ENCODE results near the gene SESN1.
"Not testable (repeated sequence)": the region's sequence is repeated elsewhere in the genome, so short reads cannot be mapped to it uniquely, and the experiment has no call there.

Gene SESN1

DNA sequence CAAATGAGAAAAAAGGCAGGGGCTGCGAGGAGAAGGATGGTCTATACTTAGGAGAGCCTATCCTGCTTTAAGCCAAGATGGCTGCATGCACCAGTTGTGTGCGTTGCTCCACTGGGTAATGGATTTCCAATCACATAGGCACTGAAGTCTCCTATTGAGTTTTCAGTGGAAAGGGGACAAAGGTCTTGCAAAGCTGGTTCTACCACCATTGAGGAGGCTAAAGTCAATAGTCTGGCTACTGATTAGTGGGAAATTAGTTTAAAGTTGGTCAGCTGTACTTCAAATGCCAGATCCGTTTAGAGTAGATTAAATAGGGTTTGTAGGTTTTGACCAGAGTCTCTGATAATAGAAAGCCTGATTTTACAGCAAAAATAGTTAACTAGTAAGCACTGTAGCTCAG is 104.9 kb downstream of the SESN1 start:
- no peaks in the 10 kb centered on the region for H3K9me3 ChIP-seq (ENCODE audit: low read depth, low read length)
- H3K4me3 ChIP-seq, result no peak overlapping the region
- TF ChIP-seq POLR2AphosphoS5 (IDR thresholded peaks at IDR 0.05; ENCODE audit: borderline replicate concordance, low read depth, low read length), result no peak
- no peak for TF ChIP-seq FOXP2 (optimal IDR thresholded peaks at IDR 0.05; ENCODE audit: control extremely low read depth, extremely low read length, insufficient read depth)
- TF ChIP-seq EZH2 (IDR thresholded peaks at IDR 0.05), result no peak
- no peak overlapping the region for H3K9ac ChIP-seq (ENCODE audit: insufficient read length)
- no peak for DNase-seq (ENCODE audit: low read depth, low spot score)
- H3K36me3 ChIP-seq (ENCODE audit: insufficient read depth, low read length), result 0 out of 2 replicates have a peak, but pooled peaks cover 10% of the 10 kb centered on the region
- H3K27ac ChIP-seq, result no peak overlapping the region

DNA sequence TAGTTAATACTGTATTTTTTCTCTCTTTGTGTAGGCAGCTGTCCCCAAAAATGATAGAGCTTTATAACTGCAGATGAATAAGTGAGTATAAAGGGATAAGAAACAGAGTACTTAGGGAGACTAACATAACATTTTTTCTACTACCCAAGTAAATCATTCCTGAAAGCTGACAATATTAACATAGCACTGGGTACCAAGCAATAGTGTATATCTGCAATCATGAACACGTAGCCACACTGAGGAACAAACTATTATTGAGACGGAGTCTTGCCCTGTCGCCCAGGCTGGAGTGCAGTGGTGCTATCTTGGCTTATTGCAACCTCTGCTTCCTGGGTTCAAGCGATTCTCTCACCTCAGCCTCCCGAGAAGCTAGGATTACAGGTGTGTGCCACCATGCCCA is 105.9 kb downstream of the SESN1 start:
- Histone ChIP-seq H3K36me3 (ENCODE audit: insufficient read depth, low read length) (0 out of 2 replicates have a peak, but pooled peaks cover 10% of the 10 kb centered on the region), H3K27ac (no peak overlapping the region), H3K9ac (ENCODE audit: insufficient read length) (no peak overlapping the region), H3K9me3 (ENCODE audit: low read depth, low read length) (no peaks in the 10 kb centered on the region), H3K4me3 (no peak overlapping the region)
- TF ChIP-seq EZH2 (IDR thresholded peaks at IDR 0.05) (no peak), FOXP2 (optimal IDR thresholded peaks at IDR 0.05; ENCODE audit: control extremely low read depth, extremely low read length, insufficient read depth) (no peak), POLR2AphosphoS5 (IDR thresholded peaks at IDR 0.05; ENCODE audit: borderline replicate concordance, low read depth, low read length) (no peak)
- no peak for DNase-seq (ENCODE audit: low read depth, low spot score)

DNA sequence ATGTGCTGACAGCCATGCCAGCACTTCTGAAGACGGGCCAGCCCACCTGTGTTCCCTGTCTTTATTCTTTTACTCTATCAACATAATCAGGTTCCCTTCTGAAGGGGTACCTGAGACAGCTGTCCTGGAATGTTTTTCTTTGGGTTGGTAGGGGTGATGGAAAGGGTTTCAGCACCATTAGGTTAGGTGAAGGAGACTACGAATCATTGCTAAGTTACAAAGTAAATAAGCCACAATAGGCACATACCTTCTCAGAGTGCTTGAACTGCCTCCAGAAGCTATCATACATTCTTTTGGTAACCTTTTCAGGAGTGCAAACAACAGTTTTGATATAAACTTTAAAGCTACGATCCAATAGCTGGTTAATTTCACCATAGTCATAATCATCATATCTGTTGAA is 106.3 kb downstream of the SESN1 start:
- Histone ChIP-seq H3K27ac (no peak overlapping the region), H3K9me3 (ENCODE audit: low read depth, low read length) (no peaks in the 10 kb centered on the region), H3K4me3 (no peak overlapping the region), H3K9ac (ENCODE audit: insufficient read length) (no peak overlapping the region), H3K36me3 (ENCODE audit: insufficient read depth, low read length) (0 out of 2 replicates have a peak, but pooled peaks cover 10% of the 10 kb centered on the region)
- no peak for TF ChIP-seq EZH2 (IDR thresholded peaks at IDR 0.05)
- no peak for DNase-seq (ENCODE audit: low read depth, low spot score)

DNA sequence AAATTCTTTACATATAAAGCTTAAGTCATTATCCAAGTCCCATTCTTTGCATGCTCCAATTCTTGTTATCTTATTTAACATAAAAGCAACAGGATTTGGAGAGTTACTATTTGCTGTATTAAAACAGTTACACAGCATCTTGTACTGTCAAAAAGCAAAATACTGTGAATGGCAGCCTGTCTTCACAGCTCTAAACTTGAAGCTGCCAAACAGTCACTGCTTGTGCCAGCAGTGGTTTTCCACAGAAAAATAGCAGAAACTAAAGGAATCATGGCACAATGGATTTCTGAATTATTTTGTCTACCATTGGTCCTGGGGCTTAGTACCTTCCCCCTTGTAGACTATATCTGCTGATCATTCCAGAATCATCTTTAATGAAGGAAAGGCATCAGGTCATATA is 107.5 kb downstream of the SESN1 start:
- no peak overlapping the region for H3K27ac ChIP-seq
- no peak overlapping the region for H3K4me3 ChIP-seq
- no peak overlapping the region for H3K9ac ChIP-seq (ENCODE audit: insufficient read length)
- 0 out of 2 replicates have a peak, but pooled peaks cover 10% of the 10 kb centered on the region for H3K36me3 ChIP-seq (ENCODE audit: insufficient read depth, low read length)
- DNase-seq (ENCODE audit: low read depth, low spot score), result no peak
- TF ChIP-seq EZH2 (IDR thresholded peaks at IDR 0.05) (no peak), FOXP2 (optimal IDR thresholded peaks at IDR 0.05; ENCODE audit: control extremely low read depth, extremely low read length, insufficient read depth) (no peak), POLR2AphosphoS5 (IDR thresholded peaks at IDR 0.05; ENCODE audit: borderline replicate concordance, low read depth, low read length) (no peak)
- no peaks in the 10 kb centered on the region for H3K9me3 ChIP-seq (ENCODE audit: low read depth, low read length)

DNA sequence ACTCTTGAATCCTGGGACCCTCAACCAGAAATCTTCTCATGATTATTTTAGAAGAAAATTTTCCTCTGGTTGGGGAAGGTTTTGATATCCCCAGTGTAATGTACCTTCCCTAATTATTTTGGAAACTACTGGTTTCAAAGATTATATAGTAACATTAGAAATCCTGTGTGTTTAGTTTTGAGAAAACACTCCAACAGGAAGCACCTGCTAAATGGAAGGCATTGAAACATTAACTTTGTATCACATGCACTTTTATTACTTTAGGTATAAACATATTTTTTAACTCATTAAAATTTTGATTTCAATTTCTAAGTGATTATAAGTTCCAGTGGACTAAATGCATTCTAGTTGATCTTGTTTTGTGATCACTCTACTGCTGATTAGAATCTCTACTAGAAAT is 109.3 kb downstream of the SESN1 start:
- no peak overlapping the region for H3K9ac ChIP-seq (ENCODE audit: insufficient read length)
- TF ChIP-seq FOXP2 (optimal IDR thresholded peaks at IDR 0.05; ENCODE audit: control extremely low read depth, extremely low read length, insufficient read depth) (no peak), POLR2AphosphoS5 (IDR thresholded peaks at IDR 0.05; ENCODE audit: borderline replicate concordance, low read depth, low read length) (no peak), EZH2 (IDR thresholded peaks at IDR 0.05) (no peak)
- H3K27ac ChIP-seq, result no peak overlapping the region
- H3K9me3 ChIP-seq (ENCODE audit: low read depth, low read length), result no peaks in the 10 kb centered on the region
- H3K4me3 ChIP-seq, result no peak overlapping the region
- H3K36me3 ChIP-seq (ENCODE audit: insufficient read depth, low read length), result 0 out of 2 replicates have a peak, but pooled peaks cover 7% of the 10 kb centered on the region
- DNase-seq (ENCODE audit: low read depth, low spot score), result no peak

DNA sequence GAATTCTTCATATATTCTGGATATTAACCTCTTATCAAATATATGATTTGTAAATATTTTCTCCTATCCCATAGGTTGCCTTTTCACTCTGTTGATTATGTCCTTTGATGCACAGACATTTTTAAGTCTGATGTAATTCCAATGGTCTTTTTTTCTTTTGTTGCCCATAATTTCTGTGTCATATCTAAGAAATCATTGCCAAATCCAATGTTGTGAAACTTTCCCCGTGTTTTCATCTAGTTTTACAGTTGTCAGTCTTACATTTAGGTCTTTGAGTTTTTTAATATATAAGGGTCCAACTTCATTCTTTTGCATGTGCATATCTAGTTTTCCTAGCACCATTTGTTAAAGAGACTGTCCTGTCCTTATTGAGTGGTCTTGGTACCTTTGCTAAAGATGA is 111.5 kb downstream of the SESN1 start:
- DNase-seq (ENCODE audit: low read depth, low spot score), result no peak
- no peaks in the 10 kb centered on the region for H3K36me3 ChIP-seq (ENCODE audit: insufficient read depth, low read length)
- no peaks in the 10 kb centered on the region for H3K9me3 ChIP-seq (ENCODE audit: low read depth, low read length)
- no peak overlapping the region for H3K9ac ChIP-seq (ENCODE audit: insufficient read length)
- H3K27ac ChIP-seq, result no peak overlapping the region
- TF ChIP-seq FOXP2 (optimal IDR thresholded peaks at IDR 0.05; ENCODE audit: control extremely low read depth, extremely low read length, insufficient read depth) (no peak), EZH2 (IDR thresholded peaks at IDR 0.05) (no peak), POLR2AphosphoS5 (IDR thresholded peaks at IDR 0.05; ENCODE audit: borderline replicate concordance, low read depth, low read length) (no peak)
- H3K4me3 ChIP-seq, result no peak overlapping the region

DNA sequence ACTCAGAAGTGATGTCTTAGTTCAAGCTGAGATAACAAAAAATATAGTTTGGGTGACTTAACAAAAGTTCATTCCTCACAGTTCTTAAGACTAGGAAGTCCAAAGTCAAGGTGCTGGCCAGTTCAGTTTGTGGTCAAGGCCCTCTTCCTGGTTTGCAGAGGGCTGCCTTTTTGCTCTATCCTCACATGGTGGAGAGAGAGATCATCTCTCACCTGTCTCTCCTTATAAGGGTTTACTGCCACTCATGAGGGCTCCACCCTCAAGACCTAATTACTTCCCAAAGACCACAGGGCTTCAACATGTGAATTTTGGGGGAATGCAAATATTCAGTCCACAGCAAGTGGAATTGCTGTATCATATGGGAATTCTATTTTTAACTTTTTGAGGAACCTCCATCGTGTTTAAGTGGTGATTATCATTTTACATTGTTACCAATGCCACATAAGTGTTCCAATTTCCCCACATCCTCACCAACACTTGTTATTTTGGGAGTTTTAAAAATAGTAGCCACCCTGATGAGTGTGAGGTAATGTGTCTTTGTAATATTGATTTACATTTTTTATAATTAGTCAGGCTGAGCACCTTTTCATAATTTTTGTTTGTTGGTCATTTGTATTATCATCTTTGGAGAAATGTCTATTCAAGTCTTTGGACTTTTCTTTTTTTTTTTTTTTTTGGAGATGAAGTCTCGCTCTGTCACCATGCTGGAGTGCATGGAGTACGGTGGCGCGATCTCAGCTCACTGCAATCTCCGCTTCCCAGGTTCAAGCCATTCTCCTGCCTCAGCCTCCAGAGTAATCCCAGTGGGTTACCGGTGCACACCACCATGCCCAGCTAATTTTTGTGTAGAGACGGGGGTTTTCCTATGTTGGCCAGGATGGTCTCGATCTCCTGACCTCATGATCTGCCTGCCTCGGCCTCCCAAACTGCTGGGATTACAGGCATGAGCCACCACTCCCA is 112.2 kb downstream of the SESN1 start:
- H3K4me3 ChIP-seq, result no peak overlapping the region
- no peak overlapping the region for H3K9ac ChIP-seq (ENCODE audit: insufficient read length)
- H3K27ac ChIP-seq, result no peak overlapping the region
- no peaks in the 10 kb centered on the region for H3K9me3 ChIP-seq (ENCODE audit: low read depth, low read length)
- DNase-seq (ENCODE audit: low read depth, low spot score), result no peak
- TF ChIP-seq POLR2AphosphoS5 (IDR thresholded peaks at IDR 0.05; ENCODE audit: borderline replicate concordance, low read depth, low read length) (no peak), FOXP2 (optimal IDR thresholded peaks at IDR 0.05; ENCODE audit: control extremely low read depth, extremely low read length, insufficient read depth) (no peak), EZH2 (IDR thresholded peaks at IDR 0.05) (no peak)
- no peaks in the 10 kb centered on the region for H3K36me3 ChIP-seq (ENCODE audit: insufficient read depth, low read length)

DNA sequence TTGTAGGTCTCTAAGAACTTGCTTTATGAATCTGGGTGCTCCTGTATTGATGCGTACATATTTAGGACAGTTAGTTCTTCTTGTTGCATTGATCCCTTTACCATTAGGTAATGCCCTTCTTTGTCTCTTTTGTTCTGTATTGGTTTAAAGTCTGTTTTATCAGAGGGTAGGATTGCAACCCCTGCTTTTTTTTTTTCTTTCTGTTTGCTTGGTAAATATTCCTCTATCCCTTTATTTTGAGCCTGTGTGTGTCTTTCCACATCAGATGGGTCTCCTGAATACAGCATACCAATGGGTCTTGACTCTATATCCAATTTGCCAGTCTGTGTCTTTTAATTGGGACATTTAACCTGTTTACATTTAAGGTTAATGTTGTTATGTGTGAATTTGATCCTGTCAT is 116.0 kb downstream of the SESN1 start:
- not testable (repeated sequence) for DNase-seq (ENCODE audit: low read depth, low spot score); H3K27ac ChIP-seq; H3K9me3 ChIP-seq (ENCODE audit: low read depth, low read length); H3K9ac ChIP-seq (ENCODE audit: insufficient read length); H3K4me3 ChIP-seq; H3K36me3 ChIP-seq (ENCODE audit: insufficient read depth, low read length)

DNA sequence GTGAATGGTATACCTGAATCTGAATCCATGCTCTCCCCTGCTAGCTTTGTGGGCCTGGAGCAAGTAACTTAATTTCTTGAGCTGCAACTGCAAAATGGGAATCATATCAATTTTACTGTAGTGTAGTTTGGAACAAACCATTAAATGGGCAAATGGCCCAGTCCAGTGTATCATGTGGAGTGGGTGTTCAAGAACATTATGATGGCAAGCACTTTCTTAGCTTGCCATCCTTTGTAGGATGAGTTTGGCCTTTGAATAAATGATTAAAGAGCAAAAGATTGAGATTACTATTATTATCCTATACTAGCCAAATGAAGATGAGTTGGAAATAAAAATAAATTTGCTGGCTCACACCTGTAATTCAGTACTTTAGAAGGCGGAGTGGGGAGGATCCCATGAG is 120.4 kb downstream of the SESN1 start:
- H3K36me3 ChIP-seq (ENCODE audit: insufficient read depth, low read length), result no peaks in the 10 kb centered on the region
- H3K27ac ChIP-seq, result no peak overlapping the region

More for the DNA sequence above, 120.4 kb downstream of the SESN1 start:
- no peak for TF ChIP-seq FOXP2 (optimal IDR thresholded peaks at IDR 0.05; ENCODE audit: control extremely low read depth, extremely low read length, insufficient read depth)
- no peak for TF ChIP-seq POLR2AphosphoS5 (IDR thresholded peaks at IDR 0.05; ENCODE audit: borderline replicate concordance, low read depth, low read length)
- TF ChIP-seq EZH2 (IDR thresholded peaks at IDR 0.05), result no peak
- no peaks in the 10 kb centered on the region for H3K9me3 ChIP-seq (ENCODE audit: low read depth, low read length)
- H3K9ac ChIP-seq (ENCODE audit: insufficient read length), result no peak overlapping the region
- no peak overlapping the region for H3K4me3 ChIP-seq
- DNase-seq (ENCODE audit: low read depth, low spot score), result no peak

Measured in SK-N-MC (cell line).